ENCODE results near the gene KHDC1L.

DNA sequence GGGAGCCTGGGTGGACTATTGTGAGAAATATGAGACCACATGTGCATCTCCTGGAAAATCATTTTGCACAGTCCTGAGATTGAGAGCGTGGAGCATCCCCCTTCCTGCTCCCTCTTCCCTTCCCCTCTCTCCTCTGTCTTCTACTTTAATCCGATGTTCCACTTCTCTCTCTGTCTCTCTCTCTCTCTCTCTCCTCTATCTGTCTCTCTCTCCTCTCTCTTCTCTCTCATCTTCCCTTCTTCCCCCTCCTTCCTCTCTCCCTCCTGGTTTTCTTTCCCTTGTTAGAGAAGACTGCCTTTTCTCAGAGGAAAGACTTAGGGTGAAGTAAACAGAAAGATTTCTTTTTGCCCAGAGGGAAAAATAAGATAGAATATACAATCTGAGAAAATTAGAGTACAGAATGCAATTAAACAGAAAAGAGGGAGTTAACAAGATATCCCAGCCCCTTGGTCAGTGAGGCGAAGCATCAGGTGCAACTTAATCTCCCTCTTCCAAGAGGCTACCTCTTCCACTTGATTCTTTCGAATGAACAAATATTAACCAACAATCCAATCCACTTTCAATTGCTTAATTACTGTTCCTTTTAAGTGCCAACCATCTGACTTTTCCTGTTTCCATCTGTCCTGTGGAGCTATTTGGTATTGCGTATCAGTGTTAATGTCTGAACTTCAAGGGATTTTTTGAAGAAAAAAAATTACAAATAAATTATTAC is 23.1 kb upstream of the KHDC1L start:
- TF ChIP-seq CTCF (IDR thresholded peaks at IDR 0.05; ENCODE audit: insufficient read depth, low read length, poor library complexity, severe bottlenecking): no peak
- TF ChIP-seq EZH2phosphoT487 (conservative IDR thresholded peaks at IDR 0.05; ENCODE audit: low read length): no peak

Measured in SU-DHL-6 (cell line).